ENCODE results near the gene ZNF282. TPM values are rescaled to one million over a fixed set of nuclear protein-coding genes. Genes with fewer than 3 reads are reported as not detected.
"Not testable (repeated sequence)": the region's sequence is repeated elsewhere in the genome, so short reads cannot be mapped to it uniquely, and the experiment has no call there.

The ZNF282 gene
- polyA plus RNA-seq, 1 donor from 2014 or later = 17.7 TPM

DNA sequence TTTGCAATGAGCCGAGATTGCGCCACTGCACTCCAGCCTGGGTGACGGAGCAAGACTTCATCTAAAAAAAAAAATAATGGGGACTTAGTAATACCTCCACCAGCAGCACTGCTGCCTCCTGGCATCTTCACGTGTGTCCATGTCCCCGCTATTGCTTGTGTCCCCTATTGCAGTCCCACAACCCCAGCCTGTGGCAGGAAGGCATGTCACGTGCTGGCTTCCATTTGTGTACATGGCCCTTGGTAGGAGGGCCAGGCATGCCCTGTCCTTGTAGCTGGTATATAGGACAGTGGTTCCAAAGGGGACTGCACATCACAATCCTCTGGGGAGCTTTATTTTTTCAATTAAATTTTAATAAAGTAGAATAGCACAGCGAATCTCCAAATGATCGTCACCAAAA, 72.4 kb downstream of the ZNF282 start:
- no peaks in the 10 kb centered on the region for H4K20me1 ChIP-seq (ENCODE audit: insufficient read depth)
- H3K4me3 ChIP-seq (ENCODE audit: low read length) = no peak overlapping the region
- H3K9ac ChIP-seq (ENCODE audit: low read length) = no peak overlapping the region
- TF ChIP-seq TAF1 (IDR thresholded peaks at IDR 0.05; ENCODE audit: low read depth) (no peak), MXI1 (conservative IDR thresholded peaks at IDR 0.05; ENCODE audit: poor library complexity, severe bottlenecking) (no peak), EP300 (conservative IDR thresholded peaks at IDR 0.05; ENCODE audit: poor library complexity, severe bottlenecking) (no peak), RAD21 (conservative IDR thresholded peaks at IDR 0.05) (no peak), POLR2AphosphoS5 (IDR thresholded peaks at IDR 0.05) (no peak), EZH2 (IDR thresholded peaks at IDR 0.05; ENCODE audit: borderline replicate concordance, insufficient read depth, low read length, poor library complexity, severe bottlenecking) (no peak), SMC3 (conservative IDR thresholded peaks at IDR 0.05; ENCODE audit: poor library complexity) (no peak)
- TF ChIP-seq, protein P1, sequence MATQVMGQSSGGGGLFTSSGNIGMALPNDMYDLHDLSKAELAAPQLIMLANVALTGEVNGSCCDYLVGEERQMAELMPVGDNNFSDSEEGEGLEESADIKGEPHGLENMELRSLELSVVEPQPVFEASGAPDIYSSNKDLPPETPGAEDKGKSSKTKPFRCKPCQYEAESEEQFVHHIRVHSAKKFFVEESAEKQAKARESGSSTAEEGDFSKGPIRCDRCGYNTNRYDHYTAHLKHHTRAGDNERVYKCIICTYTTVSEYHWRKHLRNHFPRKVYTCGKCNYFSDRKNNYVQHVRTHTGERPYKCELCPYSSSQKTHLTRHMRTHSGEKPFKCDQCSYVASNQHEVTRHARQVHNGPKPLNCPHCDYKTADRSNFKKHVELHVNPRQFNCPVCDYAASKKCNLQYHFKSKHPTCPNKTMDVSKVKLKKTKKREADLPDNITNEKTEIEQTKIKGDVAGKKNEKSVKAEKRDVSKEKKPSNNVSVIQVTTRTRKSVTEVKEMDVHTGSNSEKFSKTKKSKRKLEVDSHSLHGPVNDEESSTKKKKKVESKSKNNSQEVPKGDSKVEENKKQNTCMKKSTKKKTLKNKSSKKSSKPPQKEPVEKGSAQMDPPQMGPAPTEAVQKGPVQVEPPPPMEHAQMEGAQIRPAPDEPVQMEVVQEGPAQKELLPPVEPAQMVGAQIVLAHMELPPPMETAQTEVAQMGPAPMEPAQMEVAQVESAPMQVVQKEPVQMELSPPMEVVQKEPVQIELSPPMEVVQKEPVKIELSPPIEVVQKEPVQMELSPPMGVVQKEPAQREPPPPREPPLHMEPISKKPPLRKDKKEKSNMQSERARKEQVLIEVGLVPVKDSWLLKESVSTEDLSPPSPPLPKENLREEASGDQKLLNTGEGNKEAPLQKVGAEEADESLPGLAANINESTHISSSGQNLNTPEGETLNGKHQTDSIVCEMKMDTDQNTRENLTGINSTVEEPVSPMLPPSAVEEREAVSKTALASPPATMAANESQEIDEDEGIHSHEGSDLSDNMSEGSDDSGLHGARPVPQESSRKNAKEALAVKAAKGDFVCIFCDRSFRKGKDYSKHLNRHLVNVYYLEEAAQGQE (IDR thresholded peaks at IDR 0.05; ENCODE audit: borderline replicate concordance) = no peak
- TF ChIP-seq, protein P2, sequence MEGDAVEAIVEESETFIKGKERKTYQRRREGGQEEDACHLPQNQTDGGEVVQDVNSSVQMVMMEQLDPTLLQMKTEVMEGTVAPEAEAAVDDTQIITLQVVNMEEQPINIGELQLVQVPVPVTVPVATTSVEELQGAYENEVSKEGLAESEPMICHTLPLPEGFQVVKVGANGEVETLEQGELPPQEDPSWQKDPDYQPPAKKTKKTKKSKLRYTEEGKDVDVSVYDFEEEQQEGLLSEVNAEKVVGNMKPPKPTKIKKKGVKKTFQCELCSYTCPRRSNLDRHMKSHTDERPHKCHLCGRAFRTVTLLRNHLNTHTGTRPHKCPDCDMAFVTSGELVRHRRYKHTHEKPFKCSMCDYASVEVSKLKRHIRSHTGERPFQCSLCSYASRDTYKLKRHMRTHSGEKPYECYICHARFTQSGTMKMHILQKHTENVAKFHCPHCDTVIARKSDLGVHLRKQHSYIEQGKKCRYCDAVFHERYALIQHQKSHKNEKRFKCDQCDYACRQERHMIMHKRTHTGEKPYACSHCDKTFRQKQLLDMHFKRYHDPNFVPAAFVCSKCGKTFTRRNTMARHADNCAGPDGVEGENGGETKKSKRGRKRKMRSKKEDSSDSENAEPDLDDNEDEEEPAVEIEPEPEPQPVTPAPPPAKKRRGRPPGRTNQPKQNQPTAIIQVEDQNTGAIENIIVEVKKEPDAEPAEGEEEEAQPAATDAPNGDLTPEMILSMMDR (IDR thresholded peaks at IDR 0.05; ENCODE audit: poor library complexity, severe bottlenecking) = no peak
- H3F3A ChIP-seq (ENCODE audit: insufficient read depth, low read length, poor library complexity, severe bottlenecking) = no peaks in the 10 kb centered on the region
- H3K9me2 ChIP-seq (ENCODE audit: insufficient read depth, low read length) = no peaks in the 10 kb centered on the region
- no peak overlapping the region for H2AFZ ChIP-seq (ENCODE audit: low read depth, low read length)
- no peak overlapping the region for H3K27ac ChIP-seq (ENCODE audit: low read length)
- no peaks in the 10 kb centered on the region for H3K36me3 ChIP-seq (ENCODE audit: insufficient read depth, low read length)
- H3K4me2 ChIP-seq (ENCODE audit: low read length) = no peak overlapping the region
- no peaks in the 10 kb centered on the region for H3K79me2 ChIP-seq (replicated peaks; ENCODE audit: insufficient read depth, low read length)
- H3K27me3 ChIP-seq (ENCODE audit: insufficient read depth, low read depth, low read length) = no peaks in the 10 kb centered on the region
- no peaks in the 10 kb centered on the region for H3K9me3 ChIP-seq (ENCODE audit: low read length)

DNA sequence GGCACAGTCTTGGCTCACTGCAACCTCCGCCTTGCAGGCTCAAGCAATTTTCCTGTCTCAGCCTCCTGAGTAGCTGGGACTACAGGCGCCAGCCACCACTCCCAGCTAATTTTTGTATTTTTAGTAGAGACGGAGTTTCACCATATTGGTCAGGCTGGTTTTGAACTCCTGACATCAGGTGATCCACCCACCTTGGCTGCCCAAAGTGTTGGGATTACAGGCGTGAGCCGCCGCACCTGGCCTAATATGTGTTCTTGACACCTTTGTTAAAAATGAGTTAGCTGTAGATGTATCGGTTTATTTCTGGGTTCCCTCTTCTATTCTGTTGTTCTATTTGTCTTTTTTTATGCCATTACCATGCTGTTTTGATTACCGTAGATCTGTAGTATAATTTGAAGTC, 79.1 kb downstream of the ZNF282 start:
- H3K9ac ChIP-seq (ENCODE audit: low read length); H3K9me3 ChIP-seq (ENCODE audit: low read length); H3K4me3 ChIP-seq (ENCODE audit: low read length); H3K27me3 ChIP-seq (ENCODE audit: insufficient read depth, low read depth, low read length); H3F3A ChIP-seq (ENCODE audit: insufficient read depth, low read length, poor library complexity, severe bottlenecking); H3K36me3 ChIP-seq (ENCODE audit: insufficient read depth, low read length); H3K27ac ChIP-seq (ENCODE audit: low read length); H3K9me2 ChIP-seq (ENCODE audit: insufficient read depth, low read length); H3K4me2 ChIP-seq (ENCODE audit: low read length); H3K79me2 ChIP-seq (replicated peaks; ENCODE audit: insufficient read depth, low read length); H2AFZ ChIP-seq (ENCODE audit: low read depth, low read length); H4K20me1 ChIP-seq (ENCODE audit: insufficient read depth): not testable (repeated sequence)

Small RNAs within 50 kb of the gene (small RNA-seq; reads per million reads assigned to genes)
- 0 reads per million in 3 experiments for gene AC004890.1

Other genes starting within 250 kb of the ZNF282 start
- gene PDIA4, start 167.0 kb upstream of the ZNF282 start, polyA plus RNA-seq = 41.8 and 45.6 TPM in 2 replicates
- 7.8 and 8.2 TPM in 2 replicates for gene ZNF786, start 104.8 kb upstream of the ZNF282 start, polyA plus RNA-seq
- 5.1 and 6.8 TPM in 2 replicates for gene ZNF425, start 69.2 kb upstream of the ZNF282 start, polyA plus RNA-seq
- 8.6 and 13.2 TPM in 2 replicates for gene ZNF398, start 48.1 kb upstream of the ZNF282 start, polyA plus RNA-seq
- gene ZNF212, start 44.1 kb downstream of the ZNF282 start, polyA plus RNA-seq = 10.4 and 12.2 TPM in 2 replicates
- 23.9 and 28.6 TPM in 2 replicates for gene ZNF783, start 66.7 kb downstream of the ZNF282 start, polyA plus RNA-seq